LNCAP (cell line): ENCODE data around the gene STPG2.

Experiments used
- TF ChIP-seq, protein P1 (sequence below): fragments of 450-650 bp; IDR thresholded peaks from 2 replicates; pipeline ENCODE4 v1.5.1; 2017; ENCODE audit warnings: mild to moderate bottlenecking

STPG2 gene

DNA sequence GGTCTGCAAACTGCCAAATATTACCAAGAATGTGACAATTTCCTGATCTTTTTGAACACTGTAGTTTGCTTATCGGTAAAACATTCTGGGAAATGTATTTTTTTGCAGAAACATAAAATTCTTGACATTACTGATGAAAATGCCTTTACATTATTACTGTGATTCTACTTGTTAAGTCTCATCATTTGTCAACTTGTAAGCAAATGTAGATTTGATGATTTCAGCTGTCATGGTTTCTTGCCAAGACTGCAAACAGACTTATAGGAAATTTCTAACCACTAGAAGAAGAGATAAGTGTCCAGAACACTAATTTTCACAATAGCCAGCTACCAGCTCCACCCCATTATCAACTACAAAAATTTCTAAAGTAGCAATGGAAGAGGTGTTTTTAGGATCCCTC lies 560.4 kb downstream of the STPG2 start:
- TF ChIP-seq, protein P1, sequence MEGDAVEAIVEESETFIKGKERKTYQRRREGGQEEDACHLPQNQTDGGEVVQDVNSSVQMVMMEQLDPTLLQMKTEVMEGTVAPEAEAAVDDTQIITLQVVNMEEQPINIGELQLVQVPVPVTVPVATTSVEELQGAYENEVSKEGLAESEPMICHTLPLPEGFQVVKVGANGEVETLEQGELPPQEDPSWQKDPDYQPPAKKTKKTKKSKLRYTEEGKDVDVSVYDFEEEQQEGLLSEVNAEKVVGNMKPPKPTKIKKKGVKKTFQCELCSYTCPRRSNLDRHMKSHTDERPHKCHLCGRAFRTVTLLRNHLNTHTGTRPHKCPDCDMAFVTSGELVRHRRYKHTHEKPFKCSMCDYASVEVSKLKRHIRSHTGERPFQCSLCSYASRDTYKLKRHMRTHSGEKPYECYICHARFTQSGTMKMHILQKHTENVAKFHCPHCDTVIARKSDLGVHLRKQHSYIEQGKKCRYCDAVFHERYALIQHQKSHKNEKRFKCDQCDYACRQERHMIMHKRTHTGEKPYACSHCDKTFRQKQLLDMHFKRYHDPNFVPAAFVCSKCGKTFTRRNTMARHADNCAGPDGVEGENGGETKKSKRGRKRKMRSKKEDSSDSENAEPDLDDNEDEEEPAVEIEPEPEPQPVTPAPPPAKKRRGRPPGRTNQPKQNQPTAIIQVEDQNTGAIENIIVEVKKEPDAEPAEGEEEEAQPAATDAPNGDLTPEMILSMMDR = no peak

DNA sequence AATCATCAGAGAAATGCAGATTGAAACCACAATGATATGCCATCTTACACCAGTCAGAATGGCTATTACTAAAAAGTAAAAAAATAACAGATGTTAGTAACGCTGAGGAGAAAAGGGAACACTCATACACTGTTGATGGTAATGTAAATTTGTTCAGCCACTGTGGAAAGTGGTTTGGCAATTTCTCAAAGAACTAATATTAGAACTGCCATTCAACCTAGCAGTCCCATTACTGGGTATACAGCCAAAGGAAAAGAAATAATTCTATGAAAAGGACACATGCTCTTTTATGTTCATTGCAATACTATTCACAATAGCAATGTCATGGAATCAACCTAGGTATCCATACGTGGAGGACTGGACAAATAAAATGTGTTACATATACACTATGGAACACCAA lies 566.3 kb downstream of the STPG2 start:
- TF ChIP-seq, protein P1 = no peak

DNA sequence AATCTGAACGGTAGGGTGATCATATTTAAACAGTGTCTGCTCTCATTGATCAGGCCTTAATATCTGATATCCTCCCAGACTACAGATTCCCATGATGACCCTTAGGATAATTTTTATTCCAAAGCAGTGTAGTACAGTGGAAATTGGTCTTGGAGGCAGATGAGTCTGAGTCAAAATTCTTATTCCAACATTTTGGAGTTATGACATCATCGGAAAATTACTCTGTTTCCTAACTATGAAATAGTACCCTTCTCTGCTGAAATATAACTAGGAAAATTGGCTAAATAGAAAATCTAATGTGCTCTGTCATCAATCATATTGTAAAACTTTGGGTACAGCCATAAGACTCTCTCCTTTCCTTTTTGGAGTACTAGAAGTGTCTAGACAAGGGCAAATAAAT lies 583.3 kb downstream of the STPG2 start:
- TF ChIP-seq, protein P1 = no peak

DNA sequence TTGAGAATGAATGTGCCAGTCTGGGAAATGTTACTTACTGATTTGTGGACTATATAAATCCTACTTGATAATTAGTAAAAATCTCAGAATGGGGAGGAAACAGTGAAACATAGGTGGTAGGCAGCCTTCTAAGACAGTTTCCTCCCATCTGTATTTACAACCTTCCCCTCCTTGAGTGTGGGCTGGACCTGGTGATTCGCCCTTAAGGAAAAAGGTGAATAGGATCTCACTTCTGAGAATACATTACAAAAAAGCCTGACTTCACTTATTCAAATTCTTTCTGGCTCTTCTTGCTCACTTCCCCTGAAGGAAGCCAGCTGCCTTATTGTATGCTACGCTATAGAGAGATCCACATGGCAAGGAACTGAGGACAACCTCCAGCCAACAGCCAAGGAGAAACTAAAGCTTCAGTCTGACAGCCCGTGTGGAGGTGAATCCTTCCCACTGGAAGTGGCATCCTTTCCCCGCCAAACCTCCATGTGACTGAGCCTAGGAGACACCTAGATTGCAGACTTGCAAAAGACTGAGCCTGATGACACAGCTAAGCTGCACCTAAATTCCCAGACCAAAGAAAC lies 585.0 kb downstream of the STPG2 start:
- TF ChIP-seq, protein P1 = no peak

DNA sequence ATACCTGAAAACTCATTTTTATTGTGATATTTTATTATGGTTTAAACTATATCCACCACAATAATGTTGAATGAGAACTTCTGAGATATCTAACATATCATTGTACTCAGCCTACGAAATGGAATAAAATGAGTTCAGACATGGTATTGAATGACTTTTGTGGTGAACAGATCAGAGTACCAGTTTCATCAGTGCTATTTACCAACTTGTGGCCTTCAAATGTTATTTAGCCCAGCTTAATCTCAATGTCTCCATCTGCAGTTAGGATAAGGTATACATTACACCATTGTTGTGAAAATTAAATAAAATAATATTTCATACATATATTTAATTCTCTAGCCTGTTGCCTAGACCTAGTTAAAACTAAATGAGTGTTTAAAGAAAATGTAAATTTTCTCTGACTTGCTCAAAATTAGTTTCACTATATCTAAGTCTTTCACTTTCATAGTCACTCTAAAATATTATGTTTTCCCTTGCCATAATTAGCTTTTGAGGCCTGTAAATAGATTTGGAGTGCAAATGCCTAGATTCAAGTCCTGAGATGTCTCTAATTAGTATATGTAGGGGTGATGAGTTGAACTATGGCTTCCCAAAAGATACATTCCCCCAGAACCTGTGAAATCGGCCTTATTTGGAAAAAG lies 594.2 kb downstream of the STPG2 start:
- TF ChIP-seq, protein P1 = no peak

DNA sequence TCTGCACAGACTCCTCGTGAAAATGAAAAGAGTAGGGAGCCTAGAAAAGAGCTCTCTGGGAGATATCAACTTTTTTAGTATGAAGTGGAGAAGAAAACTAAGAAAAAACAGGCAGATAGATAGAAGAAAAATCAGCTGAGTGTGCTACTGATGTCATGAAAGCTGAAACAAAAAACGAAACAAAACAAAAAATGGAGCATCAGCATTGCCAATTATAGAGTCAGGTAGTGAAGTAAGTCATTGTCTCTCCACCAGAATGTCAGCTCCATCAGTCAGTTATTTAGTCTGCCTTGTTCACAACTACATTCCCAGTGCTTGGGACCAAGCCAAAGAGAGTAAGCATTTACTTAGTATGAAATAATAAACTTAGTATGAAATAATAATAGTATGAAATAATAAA lies 595.1 kb downstream of the STPG2 start:
- TF ChIP-seq, protein P1 = no peak

DNA sequence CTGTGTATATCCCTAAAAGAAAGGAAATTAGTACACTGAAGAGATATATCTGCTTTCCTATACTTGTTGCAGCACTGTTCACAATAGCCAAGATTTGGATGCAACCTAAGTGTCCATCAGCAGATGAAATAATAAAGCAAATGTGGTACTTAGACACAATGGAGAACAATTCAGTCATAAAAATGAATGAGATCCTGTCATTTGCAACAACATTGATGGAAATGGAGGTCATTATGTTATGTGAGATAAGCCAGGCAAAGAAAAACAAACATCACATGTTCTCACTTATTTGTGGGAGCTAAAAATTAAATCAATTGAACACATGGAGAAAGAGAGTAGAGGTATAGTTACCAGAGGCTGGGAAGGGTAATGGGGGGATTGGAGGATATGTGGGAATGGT lies 611.9 kb downstream of the STPG2 start:
- TF ChIP-seq, protein P1 = no peak

DNA sequence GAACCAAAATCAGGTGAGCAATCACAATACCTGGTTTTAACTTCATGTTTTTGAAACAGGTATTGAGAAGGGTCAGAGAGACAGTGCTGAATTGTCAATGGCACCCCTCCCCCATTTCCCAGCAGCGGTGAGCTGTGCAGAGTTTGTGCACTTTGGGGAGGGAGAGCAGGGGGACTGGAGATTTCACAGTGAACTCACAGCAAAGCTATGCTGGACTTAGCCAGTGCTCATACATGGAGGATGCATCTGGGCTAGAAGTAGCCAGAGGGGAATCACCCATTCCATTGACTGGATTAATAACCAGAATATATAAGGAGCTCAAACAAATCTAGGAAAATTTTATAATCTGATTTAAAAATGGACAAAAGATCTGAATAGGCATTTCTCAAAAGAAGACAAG lies 612.6 kb downstream of the STPG2 start:
- TF ChIP-seq, protein P1 = no peak
